ENCODE results near the gene RIPOR3.

RIPOR3 gene

GRCh38 chr20:50567860-50568548 is 123.3 kb downstream of the RIPOR3 start:
- no peak for DNase-seq

DNA sequence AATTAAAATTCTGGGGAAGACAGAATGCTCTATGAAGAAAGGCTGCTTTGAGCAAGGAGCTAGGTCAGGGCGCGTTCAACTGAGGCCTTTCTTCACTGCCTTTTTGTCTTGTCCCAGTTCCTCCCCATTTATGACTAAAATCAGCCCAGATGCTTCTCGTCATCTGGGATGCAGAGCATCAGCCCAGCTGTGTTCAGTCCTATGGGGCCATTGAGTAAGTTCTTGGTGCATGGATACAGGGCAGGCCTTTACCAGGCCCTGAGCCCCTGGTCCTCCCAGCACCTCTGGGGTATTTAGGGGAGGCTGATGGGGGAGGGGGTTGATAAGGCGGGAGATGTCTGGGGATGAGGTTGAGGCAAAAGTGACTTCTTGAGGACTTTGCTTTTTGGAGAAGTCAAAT is 125.5 kb downstream of the RIPOR3 start:
- DNase-seq: no peak

GRCh38 chr20:50565383-50565782 is 126.0 kb downstream of the RIPOR3 start:
- DNase-seq: no peak

DNA sequence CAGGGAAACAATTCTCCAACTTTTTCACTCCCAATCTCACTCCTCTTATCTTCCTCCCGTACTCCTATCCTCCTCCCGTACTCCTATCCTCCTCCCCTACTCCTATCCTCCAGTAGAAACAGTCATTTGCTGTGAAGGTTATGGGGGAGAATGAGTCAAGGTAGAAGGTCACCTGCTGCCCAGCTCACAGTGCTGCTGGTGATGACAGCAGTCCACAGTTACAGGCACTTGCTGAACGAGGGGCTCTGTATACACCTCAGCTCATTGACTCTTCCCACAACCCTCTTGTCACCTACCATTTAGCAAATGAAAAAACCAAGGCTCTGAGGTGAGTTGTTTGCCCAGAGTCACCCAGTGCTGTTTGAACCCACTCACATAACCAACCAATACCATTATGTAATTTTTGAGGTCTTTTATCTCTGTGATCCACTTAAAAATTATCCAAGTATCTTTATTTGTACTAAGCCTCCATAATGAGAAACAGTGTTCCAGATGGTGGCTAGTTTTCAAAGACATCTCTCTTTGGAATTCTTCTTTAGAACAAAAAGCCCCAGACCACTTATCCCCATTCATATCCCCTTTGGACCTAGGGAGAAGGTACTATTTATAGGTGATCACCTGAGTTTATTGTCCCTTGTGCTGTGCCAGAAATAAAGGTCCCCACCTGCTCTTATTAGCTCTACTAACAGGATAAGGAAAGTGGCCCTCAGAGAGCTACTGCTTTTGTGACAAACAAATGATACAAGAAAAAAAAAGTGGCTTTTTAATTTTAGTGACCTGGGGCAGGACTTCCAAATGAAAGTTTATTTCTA is 128.0 kb downstream of the RIPOR3 start:
- DNase-seq: no peak

GRCh38 chr20:50562262-50562701 is 129.1 kb downstream of the RIPOR3 start:
- DNase-seq: no peak

- DNase-seq: no peak
Measured at GRCh38 chr20:50561379-50562078, 129.8 kb downstream of the RIPOR3 start.

GRCh38 chr20:50560867-50561266 is 130.5 kb downstream of the RIPOR3 start:
- no peak for DNase-seq

- no peak for DNase-seq
Measured at GRCh38 chr20:50559856-50560638, 131.3 kb downstream of the RIPOR3 start.

GRCh38 chr20:50559149-50559548 is 132.2 kb downstream of the RIPOR3 start:
- DNase-seq: no peak

DNA sequence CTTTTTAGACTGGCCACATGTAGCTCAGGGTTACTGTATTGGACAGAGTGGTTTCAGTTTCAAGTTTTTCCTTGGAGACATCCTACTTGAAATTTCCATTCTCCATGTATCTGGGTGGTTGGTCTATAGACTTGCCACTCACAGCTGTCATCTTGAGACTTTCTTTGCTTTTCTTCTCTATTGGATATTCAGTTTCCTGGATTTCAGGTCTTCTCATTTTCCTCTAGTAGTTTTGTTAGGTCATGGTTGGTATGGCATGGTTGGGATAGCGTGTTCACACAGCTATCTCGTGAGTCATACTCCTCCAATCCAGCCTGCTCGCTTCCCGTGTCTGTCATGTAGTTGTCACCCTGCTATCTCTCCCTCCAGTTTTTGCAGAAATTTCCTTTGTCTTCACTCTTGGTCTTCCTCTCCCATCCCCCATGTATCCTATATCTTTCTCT is 132.8 kb downstream of the RIPOR3 start:
- no peak for DNase-seq

- DNase-seq: no peak
Measured at GRCh38 chr20:50557549-50558134, 133.7 kb downstream of the RIPOR3 start.

DNA sequence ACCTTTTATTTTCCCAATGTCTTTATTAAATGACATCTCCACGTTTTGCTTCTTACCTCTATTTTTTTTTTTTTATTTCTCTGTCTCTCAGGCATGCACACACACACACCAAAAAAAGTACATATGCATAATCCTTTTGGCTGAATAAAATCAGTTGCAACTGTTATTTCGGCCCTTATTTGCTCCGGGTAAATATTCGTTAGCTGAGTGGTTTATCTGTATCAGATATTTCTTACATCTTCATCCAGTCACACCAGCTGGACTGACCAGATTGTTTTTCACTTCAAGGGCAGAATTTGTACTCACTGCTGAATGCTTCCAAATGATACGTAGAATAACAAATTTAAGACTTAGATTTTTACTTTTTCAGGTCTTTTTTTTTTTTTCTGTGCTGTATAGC is 135.7 kb downstream of the RIPOR3 start:
- DNase-seq: no peak

DNA sequence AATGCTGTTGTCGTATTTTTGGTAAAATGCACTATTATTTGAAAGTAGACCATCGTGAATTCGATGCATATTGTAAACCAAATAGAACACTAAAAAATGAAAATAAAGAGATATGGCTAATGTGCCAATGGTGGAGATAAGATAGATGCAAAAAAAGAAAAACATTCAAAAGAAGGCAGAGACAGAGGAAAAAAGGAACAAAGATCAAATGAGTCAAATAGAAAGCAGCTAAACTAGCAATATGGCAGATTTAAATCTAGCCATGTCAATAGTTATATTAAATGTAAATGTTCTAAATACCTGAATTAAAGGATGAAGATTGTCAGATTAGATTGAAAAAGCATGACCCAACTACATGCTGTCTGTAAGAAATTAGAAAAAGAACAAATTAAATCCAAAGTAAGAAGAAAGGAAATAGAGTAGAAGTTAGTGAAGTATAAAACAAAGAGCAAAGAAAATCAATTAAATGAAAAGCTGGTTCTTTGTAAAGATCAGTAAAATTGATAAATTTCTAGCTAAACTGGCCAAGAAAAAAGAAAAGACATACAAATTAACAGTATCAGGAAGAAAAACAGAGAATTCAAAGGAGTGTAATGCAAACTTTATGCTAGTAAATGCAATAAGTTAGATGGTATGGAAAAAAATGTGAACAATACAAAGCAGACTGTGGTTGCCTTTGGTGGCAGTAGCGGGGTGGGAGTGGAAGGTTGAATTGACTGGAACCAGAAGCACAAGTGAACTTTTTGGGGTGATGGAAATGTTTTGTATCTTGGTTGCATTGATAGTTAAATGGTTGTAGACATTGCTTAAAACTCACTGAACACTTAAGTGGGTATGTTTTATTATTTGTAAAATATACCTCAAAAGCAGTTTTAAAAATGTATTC is 136.4 kb downstream of the RIPOR3 start:
- DNase-seq: no peak

- DNase-seq: no peak
Measured at GRCh38 chr20:50552979-50553378, 138.4 kb downstream of the RIPOR3 start.

DNA sequence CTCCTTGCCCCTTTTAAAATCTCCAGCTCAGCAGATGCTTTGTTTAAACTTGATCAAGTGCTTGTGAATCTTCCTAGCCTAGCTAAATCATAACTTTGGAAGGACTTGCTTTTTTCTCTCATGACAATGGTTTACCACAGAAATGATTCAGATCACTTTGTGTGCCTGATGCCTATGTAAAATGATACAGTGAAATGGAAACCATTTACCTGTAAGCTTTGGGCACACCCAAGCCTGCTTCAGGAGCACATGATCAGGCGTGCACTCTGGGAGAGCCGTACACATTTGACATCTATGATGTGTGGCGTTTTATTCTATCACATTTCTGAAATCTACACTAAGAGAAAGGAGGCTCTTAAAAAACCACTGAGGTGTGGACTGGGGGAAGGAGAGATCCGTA is 140.1 kb downstream of the RIPOR3 start:
- no peak for DNase-seq

- DNase-seq: no peak
Measured at GRCh38 chr20:50550531-50550930, 140.8 kb downstream of the RIPOR3 start.

DNA sequence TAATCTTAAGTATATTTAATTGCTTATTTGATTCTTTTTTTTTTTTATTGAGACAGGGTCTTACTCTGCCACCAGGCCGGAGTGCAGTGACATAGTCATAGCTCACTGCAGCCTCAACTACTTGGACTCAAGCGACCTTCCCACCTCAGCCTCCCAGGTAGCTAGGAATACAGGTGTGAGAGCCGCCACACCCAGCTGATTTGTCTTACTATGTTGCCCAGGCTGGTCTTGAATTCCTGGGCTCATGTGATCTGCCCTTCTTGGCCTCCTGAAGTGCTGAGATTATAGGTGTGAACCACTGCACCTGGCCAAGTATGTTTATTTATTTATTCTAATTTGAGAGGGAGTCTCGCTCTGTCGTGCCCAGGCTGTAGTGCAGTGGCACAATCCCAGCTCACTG is 142.9 kb downstream of the RIPOR3 start:
- no peak for DNase-seq

DNA sequence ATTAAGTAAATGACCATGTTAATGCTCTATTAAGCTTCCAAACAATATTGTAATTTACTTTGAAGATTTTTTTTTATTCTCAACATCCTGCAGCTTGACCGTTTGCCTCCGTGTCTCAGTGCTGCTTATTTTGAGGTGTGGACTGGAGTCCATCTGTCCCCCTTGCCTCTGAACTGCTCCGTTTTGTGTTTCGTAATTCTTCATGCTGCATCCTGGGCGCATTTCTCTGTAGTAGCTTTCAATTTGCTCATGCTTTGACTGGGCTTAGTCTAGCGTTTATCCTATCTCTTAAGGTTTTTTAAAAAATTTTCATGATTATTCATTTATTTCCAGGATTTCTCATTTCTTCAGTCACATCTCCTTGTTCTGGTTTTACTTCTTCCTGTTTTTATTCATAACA is 143.4 kb downstream of the RIPOR3 start:
- DNase-seq: no peak

DNA sequence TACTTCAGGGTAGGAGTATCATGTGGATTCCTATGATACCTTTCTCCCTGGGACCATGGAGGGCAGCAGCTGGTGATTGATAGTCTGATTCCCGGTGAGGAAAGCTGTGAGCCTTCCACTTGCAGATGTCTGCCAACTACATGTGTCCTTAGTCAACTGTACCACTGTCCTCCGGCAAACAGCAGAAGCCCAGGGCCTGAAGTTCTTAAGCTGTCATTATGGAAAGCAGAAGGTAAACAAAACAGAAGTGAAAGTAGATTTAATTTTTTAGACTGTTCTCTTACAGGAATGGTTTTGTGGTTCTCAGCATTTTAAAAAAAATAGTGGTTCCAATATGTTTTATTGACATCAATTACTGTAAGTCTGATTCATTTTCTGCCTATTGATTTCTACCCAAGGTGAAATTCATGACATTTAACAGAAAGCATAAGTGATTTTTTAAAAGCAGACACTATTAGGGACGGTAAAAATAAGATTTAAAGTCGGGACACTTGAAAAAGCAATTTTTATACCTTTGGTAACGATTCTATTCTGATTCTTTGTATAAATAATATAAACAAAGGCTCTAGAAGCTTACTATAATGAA is 144.5 kb downstream of the RIPOR3 start:
- DNase-seq: peak; percentile 46

- no peak for DNase-seq
Measured at GRCh38 chr20:50545126-50545525, 146.2 kb downstream of the RIPOR3 start.

GRCh38 chr20:50543326-50543725 is 148.0 kb downstream of the RIPOR3 start:
- no peak for DNase-seq

Data from SIG-M5 (cell line).